IMR-90 (cell line): ENCODE data around the gene CREBBP. TPM values are rescaled to one million over a fixed set of nuclear protein-coding genes. Genes with fewer than 3 reads are reported as not detected.

Experiments
- ATAC-seq: fragments of 200-7000 bp; cut with Tn5 transposase; 2 replicates; pipeline ENCODE4 v1.9.1; 2020; ENCODE audit warnings: low read depth, mild to moderate bottlenecking, moderate library complexity
- BruUV-seq: library from RNA; stranded (reverse); fragments of 400-500 nt; replicated peaks from 2 replicates; lab custom pipeline; 2021; lab: Mats Ljungman, UMichigan
- CTCF ChIA-PET: fragments of 300-600 bp; formaldehyde crosslinking; extraction: SDS; loops from one replicate; lab custom pipeline; 2021; ENCODE audit warnings: antibody characterized with exemption; lab: Yijun Ruan, JAX
- POLR2A ChIA-PET: fragments of 300-600 bp; sonication (Branson Sonifier 250); formaldehyde crosslinking; loops from one replicate; lab custom pipeline; 2022; ENCODE audit warnings: antibody characterized with exemption; ENCODE audit not compliant: unreplicated experiment; lab: Charles Lee
- DNase-seq: peaks from one replicate; pipeline ENCODE4 v3.0.0; 2013
- H2AFZ ChIP-seq: replicated peaks from 2 replicates; pipeline ENCODE3; 2013; ENCODE audit warnings: low read length, mild to moderate bottlenecking; ENCODE audit not compliant: poor library complexity
- H2AK5ac ChIP-seq: 2 replicates; pipeline ENCODE4 v1.6.1; 2013; ENCODE audit warnings: low read depth, low read length, inconsistent platforms
- H2AK9ac ChIP-seq: replicated peaks from 2 replicates; pipeline ENCODE3; 2013; ENCODE audit warnings: mild to moderate bottlenecking, low read depth, low read length, moderate library complexity; ENCODE audit not compliant: poor library complexity
- H2BK120ac ChIP-seq: 2 replicates; pipeline ENCODE4 v1.6.1; 2013; ENCODE audit warnings: low read depth, low read length, inconsistent platforms
- H2BK15ac ChIP-seq: 3 replicates; pipeline ENCODE4 v1.6.1; 2013; ENCODE audit warnings: low read depth, low read length, inconsistent platforms
- H2BK20ac ChIP-seq: 2 replicates; pipeline ENCODE4 v1.6.1; 2013; ENCODE audit warnings: low read depth, mild to moderate bottlenecking, inconsistent platforms, low read length, moderate library complexity
- H2BK5ac ChIP-seq: 2 replicates; pipeline ENCODE4 v1.6.1; 2013; ENCODE audit warnings: mild to moderate bottlenecking, low read depth, low read length, inconsistent platforms; ENCODE audit not compliant: poor library complexity, severe bottlenecking
- H3K14ac ChIP-seq: replicated peaks from 2 replicates; pipeline ENCODE4 v1.6.1; 2013; ENCODE audit warnings: low read depth, low read length, inconsistent platforms
- H3K18ac ChIP-seq: 2 replicates; pipeline ENCODE4 v1.6.1; 2013; ENCODE audit warnings: low read depth, low read length, control low read depth
- H3K23ac ChIP-seq: 2 replicates; pipeline ENCODE4 v1.6.1; 2013; ENCODE audit warnings: low read depth, low read length, inconsistent platforms
- H3K27ac ChIP-seq: 2 replicates; pipeline ENCODE4 v1.5.1; 2013; ENCODE audit warnings: mild to moderate bottlenecking, control low read depth, low read length; ENCODE audit not compliant: insufficient read depth
- H3K27me3 ChIP-seq: 2 replicates; pipeline ENCODE4 v1.6.1; 2013; ENCODE audit warnings: low read length; ENCODE audit not compliant: control insufficient read depth, insufficient read depth
- H3K36me3 ChIP-seq: 2 replicates; pipeline ENCODE4 v1.6.1; 2013; ENCODE audit warnings: low read length, mixed read lengths; ENCODE audit not compliant: control insufficient read depth, insufficient read depth
- H3K4ac ChIP-seq: 2 replicates; pipeline ENCODE4 v1.6.1; 2013; ENCODE audit warnings: low read depth, low read length, inconsistent platforms
- H3K4me1 ChIP-seq: 2 replicates; pipeline ENCODE4 v1.6.1; 2013; ENCODE audit warnings: low read length, mixed read lengths; ENCODE audit not compliant: control insufficient read depth, insufficient read depth
- H3K4me2 ChIP-seq: 2 replicates; pipeline ENCODE4 v1.6.1; 2013; ENCODE audit warnings: low read depth, mild to moderate bottlenecking, control low read depth, low read length, moderate library complexity
- H3K4me3 ChIP-seq: 2 replicates; pipeline ENCODE4 v1.5.1; 2013; ENCODE audit warnings: low read depth, mild to moderate bottlenecking, control low read depth, low read length, moderate library complexity; ENCODE audit not compliant: insufficient read depth
- H3K56ac ChIP-seq: 2 replicates; pipeline ENCODE4 v1.6.1; 2013; ENCODE audit warnings: low read length, inconsistent platforms; ENCODE audit not compliant: insufficient read depth; ENCODE audit errors: extremely low read depth
- H3K79me1 ChIP-seq, 2 experiments: 2 replicates each; pipeline ENCODE4 v1.6.1; 2013; ENCODE audit warnings: low read length in 2 of 2, inconsistent platforms in 1 of 2, low read depth in 1 of 2
- H3K9ac ChIP-seq: 2 replicates; pipeline ENCODE4 v1.6.1; 2013; ENCODE audit warnings: low read depth, low read length, control low read depth
- H3K9me1 ChIP-seq: 2 replicates; pipeline ENCODE4 v1.6.1; 2013; ENCODE audit warnings: low read length, inconsistent platforms; ENCODE audit not compliant: insufficient read depth
- H3K9me3 ChIP-seq: 2 replicates; pipeline ENCODE4 v1.6.1; 2013; ENCODE audit warnings: low read length; ENCODE audit not compliant: control insufficient read depth, insufficient read depth
- H4K20me1 ChIP-seq: 2 replicates; pipeline ENCODE4 v1.6.1; 2013; ENCODE audit warnings: low read length, inconsistent platforms; ENCODE audit not compliant: insufficient read depth
- H4K5ac ChIP-seq: 2 replicates; pipeline ENCODE4 v1.6.1; 2013; ENCODE audit warnings: mild to moderate bottlenecking, low read depth, low read length, control low read depth
- H4K8ac ChIP-seq, 2 experiments: 2 replicates each; pipeline ENCODE4 v1.6.1; 2013; ENCODE audit warnings: low read depth in 2 of 2, low read length in 2 of 2, control low read depth in 1 of 2, inconsistent platforms in 1 of 2
- H4K91ac ChIP-seq: 2 replicates; pipeline ENCODE4 v1.6.1; 2013; ENCODE audit warnings: low read depth, low read length, inconsistent platforms; ENCODE audit not compliant: insufficient read depth
- BHLHE40 ChIP-seq: fragments of 150-350 bp; IDR thresholded peaks from 2 replicates; pipeline ENCODE4 v1.6.1; 2016; ENCODE audit warnings: mild to moderate bottlenecking, low read depth, low read length
- CEBPB ChIP-seq: IDR thresholded peaks from 2 replicates; pipeline ENCODE4 v1.6.1; 2012; ENCODE audit warnings: low read depth, low read length, improper control_type of control experiment
- CTCF ChIP-seq: conservative IDR thresholded peaks from 2 replicates; pipeline ENCODE4 v1.5.1; 2012; ENCODE audit warnings: mild to moderate bottlenecking, low read depth, low read length, improper control_type of control experiment
- MAFK ChIP-seq: IDR thresholded peaks from 2 replicates; pipeline ENCODE4 v1.6.1; 2012; ENCODE audit warnings: low read depth, low read length, improper control_type of control experiment
- MAZ ChIP-seq: IDR thresholded peaks from 2 replicates; pipeline ENCODE4 v1.6.1; 2012; ENCODE audit warnings: low read depth, mild to moderate bottlenecking, low read length, improper control_type of control experiment, moderate library complexity, borderline replicate concordance
- MXI1 ChIP-seq: IDR thresholded peaks from 2 replicates; pipeline ENCODE4 v1.6.1; 2012; ENCODE audit warnings: low read depth, mild to moderate bottlenecking, low read length, moderate library complexity, borderline replicate concordance
- POLR2A ChIP-seq: IDR thresholded peaks from 2 replicates; pipeline ENCODE4 v1.6.1; 2012; ENCODE audit warnings: mild to moderate bottlenecking, low read depth, low read length
- RAD21 ChIP-seq: IDR thresholded peaks from 2 replicates; pipeline ENCODE4 v1.6.1; 2012; ENCODE audit warnings: low read length, improper control_type of control experiment
- USF2 ChIP-seq: fragments of 150-350 bp; IDR thresholded peaks from 2 replicates; pipeline ENCODE4 v1.6.1; 2017; ENCODE audit warnings: mild to moderate bottlenecking, antibody characterized with exemption, low read length, low read depth
- WGBS, 2 experiments: methylation state at CpG; one replicate each; pipeline versions ENCODE4 v1.1.5 to v1.1.7; 2013; ENCODE audit warnings: missing lambda C conversion rate in 2 of 2; ENCODE audit not compliant: insufficient read length in 1 of 2; ENCODE audit errors: extremely low coverage in 2 of 2; 5-methylcytosine and 5-hydroxymethylcytosine counted together
- dilution Hi-C: fragments of 300-500 bp; cut with HindIII; formaldehyde crosslinking; loops from one replicate; pipeline ENCODE4 v1.14.3; 2018; ENCODE audit warnings: low sequenced_read_pairs; ENCODE audit not compliant: unreplicated experiment
- in situ Hi-C: fragments of 300-500 bp; cut with MboI; formaldehyde crosslinking; loops from 3 replicates; pipeline ENCODE4 v1.14.3; 2019; ENCODE audit warnings: low sequenced_read_pairs, inconsistent platforms, mixed read lengths
- intact Hi-C: fragments of 100-400 bp; cut with micrococcal nuclease; formaldehyde crosslinking; loops from 2 replicates; pipeline ENCODE4 v1.10.0; 2022
- polyA plus RNA-seq, 3 experiments: library from polyadenylated mRNA; depleted of rRNA; stranded (reverse); fragments of >200 nt; gene quantifications; 2 replicates each; pipeline ENCODE4 v1.2.3, GENCODE V29; 2012; ENCODE audit warnings: low replicate concordance in 1 of 3
- total RNA-seq: library from RNA; depleted of rRNA; stranded (reverse); fragments of >200 nt; gene quantifications from 2 replicates; pipeline ENCODE4 v1.2.3, GENCODE V29; 2012

CREBBP gene
- total and polyA plus RNA-seq, 2 of the 4 experiments (the other 2 are of a cell fraction): 7.3 to 12.5 TPM

GRCh38 chr16:3717235-3718018, 163.1 kb downstream of the CREBBP start, which contains the start of gene TRAP1:
Gene TRAP1 (minus strand): TSS chr16:3717524. CDS start chr16:3717508, 16 bp downstream.
- CTCF ChIA-PET: interaction anchor here (1.4 kb wide), 1 partner anchor 222 kb away, joined by 3 read pairs; no protein-coding TSS in a partner anchor

More at GRCh38 chr16:3717235-3718018, 163.1 kb downstream of the CREBBP start, which contains the start of gene TRAP1:
- Histone ChIP-seq H2BK5ac (peak within 1 kb of the TSS; percentile 85), H3K23ac (peak within 1 kb of the TSS; percentile 92), H2BK120ac (peak within 1 kb of the TSS; percentile 59), H3K4me2 (peak within 1 kb of the TSS; percentile 91), H4K5ac (peak within 1 kb of the TSS; percentile 85), H2AK5ac (peak within 1 kb of the TSS; percentile 96), H3K9me3 (no peaks in the 10 kb centered on the region), H3K4me1 (no peaks in the 10 kb centered on the region; the same call in 1 of the 2 replicates), H3K9me1 (peaks cover 14% of the 10 kb centered on the region), H3K18ac (peak within 1 kb of the TSS; percentile 20; the same call in 1 of the 2 replicates), H3K27me3 (no peaks in the 10 kb centered on the region), H2AFZ (peak within 1 kb of the TSS; percentile 100), H4K91ac (peak within 1 kb of the TSS; percentile 94), H4K20me1 (peaks cover 11% of the 10 kb centered on the region), H2BK15ac (peak within 1 kb of the TSS; percentile 27; the same call in 2 of the 3 replicates), H2BK20ac (0 out of 2 replicates have a peak within 1 kb of the TSS, but pooled peaks have one; percentile 8), H2AK9ac (peak within 1 kb of the TSS; percentile 97), H3K79me1 (peaks cover 24 to 51% of the 10 kb centered on the region in 2 experiments), H3K4me3 (peak within 1 kb of the TSS; percentile 75), H3K56ac (peak within 1 kb of the TSS; percentile 78), H3K4ac (peak within 1 kb of the TSS; percentile 98), H4K8ac (peak within 1 kb of the TSS; percentile 99 to 100), H3K9ac (peak within 1 kb of the TSS; percentile 78), H3K27ac (peak within 1 kb of the TSS; percentile 86), H3K36me3 (peaks cover 9% of the 10 kb centered on the region), H3K14ac (peak within 1 kb of the TSS; percentile 93)
- ATAC-seq (peak; percentile 98), DNase-seq (peak; percentile 75)
- no peak for TF ChIP-seq CTCF
- peak; percentile 51; the same call in 1 of the 2 replicates for TF ChIP-seq MAZ
- TF ChIP-seq MXI1: peak; percentile 91; the same call in 1 of the 2 replicates
- TF ChIP-seq CEBPB: no peak
- peak; percentile 39; the same call in 1 of the 2 replicates for TF ChIP-seq USF2
- TF ChIP-seq RAD21: no peak
- no peak; the same call in 1 of the 2 replicates for TF ChIP-seq BHLHE40
- TF ChIP-seq POLR2A: peak; percentile 87
- TF ChIP-seq MAFK: no peak
- in situ Hi-C loops (no loop called here), intact Hi-C loops (no loop called here), dilution Hi-C loops (no loop called here)
- no TSS peak for BruUV-seq
- POLR2A ChIA-PET: interaction anchor here (0.6 to 0.7 kb wide), 2 partner anchors 151 to 578 kb away, joined by 3 to 7 read pairs; no protein-coding TSS in a partner anchor
- 0% methylated on average over 33 of the region's 95 CpGs; no CpG with 5 or more reads in 1 of the 2 experiments for WGBS, 2 experiments
